GM21381 (cell line): Measurements from ENCODE around the gene NTM.

Source experiments
- ATAC-seq: cut with Tn5 transposase; IDR thresholded peaks from one replicate; pipeline ENCODE4 v1.9.1; 2021; ENCODE audit warnings: mild to moderate bottlenecking, moderate library complexity; ENCODE audit not compliant: unreplicated experiment

The NTM gene

DNA sequence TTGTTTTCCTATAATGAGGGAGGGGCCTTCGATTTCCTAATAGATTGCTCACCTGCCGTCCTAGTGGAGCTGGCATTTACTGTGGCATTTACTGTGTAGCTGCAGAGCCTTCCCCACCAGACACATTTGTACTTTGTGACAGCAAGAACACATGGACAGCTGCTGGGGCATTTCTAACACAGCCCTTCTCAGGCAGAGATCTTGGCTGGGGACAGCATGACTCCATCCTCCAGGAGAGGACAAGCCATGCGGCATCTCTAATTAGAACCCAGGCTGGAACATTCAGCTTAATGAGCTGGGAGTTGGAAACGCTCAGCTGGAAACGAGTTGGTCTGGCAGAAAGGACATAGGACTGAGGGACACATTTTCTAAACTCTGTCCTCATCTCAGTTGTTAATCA lies 887.5 kb downstream of the NTM start:
- ATAC-seq = no peak

DNA sequence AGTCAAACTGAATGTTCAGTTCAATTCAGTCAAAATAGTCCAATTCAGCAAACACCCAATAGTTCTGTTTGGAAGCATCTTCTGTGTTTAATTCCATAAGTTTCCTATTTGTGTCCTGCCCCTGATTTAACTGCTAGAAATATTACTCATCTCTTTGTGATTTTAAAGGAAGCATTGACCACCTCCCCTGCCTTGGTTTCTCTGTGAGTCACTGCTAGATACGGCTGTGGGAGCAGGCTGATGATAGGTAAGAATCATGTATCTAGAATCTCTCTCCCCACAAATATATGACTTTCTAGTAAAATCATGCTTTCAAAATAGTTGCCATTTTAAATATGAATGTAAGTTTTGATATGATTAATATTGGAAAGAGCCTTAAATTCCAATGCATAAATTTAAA lies 888.5 kb downstream of the NTM start:
- no peak for ATAC-seq

DNA sequence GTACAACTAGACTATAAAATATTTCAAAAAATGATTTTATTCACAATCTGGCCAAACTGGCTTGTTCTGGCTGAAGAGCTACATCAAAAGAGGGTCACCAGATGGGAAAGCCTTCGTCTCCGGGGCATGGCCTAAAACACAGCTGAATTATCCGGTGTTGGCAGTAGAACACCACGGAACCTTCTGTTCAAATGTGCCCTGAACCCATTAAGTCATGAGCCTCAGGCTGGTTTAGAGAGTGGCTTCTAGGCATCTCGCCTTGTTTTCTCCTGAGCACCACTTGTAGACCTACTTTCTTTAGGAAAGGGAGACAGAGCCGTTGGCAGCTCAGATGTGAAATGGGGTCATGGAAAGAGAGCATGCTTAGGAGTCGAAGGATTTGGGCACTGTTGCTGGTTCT lies 890.2 kb downstream of the NTM start:
- ATAC-seq = no peak

DNA sequence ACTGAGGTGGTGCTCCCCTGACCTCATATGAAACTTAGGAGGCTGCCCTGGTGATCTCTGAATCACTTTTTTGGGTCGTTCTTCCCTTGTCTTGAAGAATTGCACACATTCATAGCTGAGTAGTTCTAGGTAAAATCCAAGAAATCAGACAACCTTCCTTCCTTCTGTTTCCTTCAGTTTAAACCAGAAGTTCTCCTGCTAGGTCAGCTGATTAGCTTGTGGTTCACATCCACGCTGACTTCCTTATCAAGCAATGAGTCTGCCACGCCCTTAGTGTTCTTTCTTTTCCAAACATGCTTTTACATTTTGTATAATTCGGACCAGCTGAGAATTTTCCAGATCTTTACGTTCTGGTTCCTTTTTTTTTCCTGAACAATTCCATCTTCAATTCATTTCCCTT lies 892.8 kb downstream of the NTM start:
- no peak for ATAC-seq

DNA sequence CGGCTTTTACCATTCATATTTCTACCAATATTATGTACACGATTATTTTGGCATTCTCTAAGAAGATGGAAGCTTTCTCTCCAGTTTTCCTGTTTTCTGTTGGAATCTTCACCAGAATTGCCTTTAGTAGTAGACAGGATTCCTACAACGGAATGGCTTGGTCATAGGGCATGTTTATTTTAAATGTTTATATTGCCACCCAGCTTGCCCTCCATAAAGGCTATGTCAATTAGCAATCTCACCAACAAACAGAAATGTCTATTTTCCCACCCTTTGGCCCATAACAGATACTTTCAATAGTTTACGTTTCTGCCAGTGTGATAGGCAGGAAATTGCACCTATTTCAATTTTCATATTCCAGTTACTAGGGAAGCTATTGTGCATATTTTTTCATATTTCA lies 893.5 kb downstream of the NTM start:
- ATAC-seq = no peak

DNA sequence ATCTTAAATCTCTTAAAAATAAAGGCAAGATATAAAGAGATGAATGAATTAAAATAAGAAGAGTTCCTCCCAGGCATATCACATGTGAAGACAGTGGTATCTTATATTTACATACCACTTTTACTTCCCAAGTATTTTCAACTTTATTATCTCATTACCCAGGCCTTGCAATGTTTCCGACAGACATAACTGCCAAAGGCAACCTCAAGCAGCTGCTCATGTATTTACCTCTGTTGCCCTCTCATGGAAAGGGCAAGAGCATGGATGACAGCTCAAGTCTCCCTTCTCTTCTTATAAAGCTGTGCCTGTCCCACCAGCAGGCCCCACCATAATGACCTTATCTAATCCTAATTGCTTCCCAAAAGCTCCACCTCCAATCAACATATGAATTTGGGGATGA lies 894.2 kb downstream of the NTM start:
- ATAC-seq = no peak

DNA sequence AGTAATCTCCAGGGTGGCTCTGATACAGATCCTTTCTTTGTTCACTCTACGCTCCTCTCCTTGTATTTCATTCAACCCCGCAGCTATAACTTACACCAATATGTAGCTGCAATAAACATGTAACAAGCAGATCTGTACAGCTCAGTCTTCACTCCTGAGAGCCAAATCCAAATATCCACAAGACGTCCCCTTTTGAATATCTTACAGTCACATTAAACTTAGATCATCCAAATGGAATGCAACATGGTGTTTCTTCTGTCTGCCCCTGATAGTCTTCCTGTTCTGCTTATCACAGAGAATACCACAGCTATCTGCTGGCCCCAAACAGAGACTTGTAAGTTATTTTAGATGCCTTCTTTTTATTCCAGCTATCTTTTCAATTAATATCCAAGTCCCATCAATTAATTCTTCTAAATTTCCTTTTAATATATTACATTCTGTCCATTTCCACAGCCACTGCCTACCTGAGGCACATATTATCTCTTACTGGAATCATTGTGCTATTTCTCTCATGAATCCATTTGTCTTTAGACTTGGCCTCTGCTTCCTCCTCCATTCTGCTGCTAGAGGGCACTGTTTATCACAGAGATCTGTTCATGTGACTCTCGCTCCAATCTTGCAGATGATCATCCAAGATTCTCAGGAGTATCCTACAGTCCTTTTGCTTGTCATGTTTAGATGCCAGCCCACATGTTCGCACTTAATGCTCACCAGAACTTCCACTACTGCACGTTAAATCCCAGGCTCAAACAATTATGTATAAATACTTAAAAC lies 908.6 kb downstream of the NTM start:
- ATAC-seq = no peak

DNA sequence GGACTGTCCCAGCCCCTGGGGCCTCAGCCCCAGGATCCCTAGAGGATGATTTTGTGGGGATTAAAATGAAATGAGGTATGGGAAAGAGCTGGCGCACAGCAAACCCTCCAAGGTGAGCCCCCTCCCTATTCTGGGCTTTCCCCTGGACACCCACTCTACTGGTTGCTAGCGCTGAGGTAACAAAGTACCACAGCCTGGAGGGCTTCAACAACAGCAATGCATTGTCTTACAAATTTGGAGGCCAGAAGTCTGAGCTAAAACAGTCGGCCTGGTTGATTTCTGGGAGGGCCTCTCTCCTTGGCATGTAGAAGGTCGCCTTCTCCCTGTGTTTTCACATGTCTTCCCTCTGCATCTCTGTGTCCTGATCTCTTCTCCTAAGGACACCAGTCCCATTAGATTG lies 913.6 kb downstream of the NTM start:
- no peak for ATAC-seq

DNA sequence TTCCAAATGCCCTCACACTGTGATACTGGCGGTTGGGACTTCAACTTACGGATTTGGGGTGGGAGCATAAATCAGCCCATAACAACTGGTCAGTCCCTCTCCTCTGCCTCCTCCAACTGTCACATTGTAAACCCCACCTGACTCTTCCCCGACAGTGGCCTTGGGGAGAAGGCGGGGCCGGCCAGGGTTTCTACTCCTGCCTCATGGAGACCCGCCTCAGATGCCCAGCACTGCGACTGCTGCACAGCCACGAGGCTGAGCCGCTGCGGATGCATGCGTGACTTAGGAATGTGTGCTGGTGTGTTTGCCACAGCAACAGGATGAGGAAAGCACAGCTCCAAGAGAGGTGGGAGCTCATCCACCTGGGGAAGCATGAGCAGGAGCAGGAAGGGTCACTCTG lies 914.2 kb downstream of the NTM start:
- no peak for ATAC-seq

DNA sequence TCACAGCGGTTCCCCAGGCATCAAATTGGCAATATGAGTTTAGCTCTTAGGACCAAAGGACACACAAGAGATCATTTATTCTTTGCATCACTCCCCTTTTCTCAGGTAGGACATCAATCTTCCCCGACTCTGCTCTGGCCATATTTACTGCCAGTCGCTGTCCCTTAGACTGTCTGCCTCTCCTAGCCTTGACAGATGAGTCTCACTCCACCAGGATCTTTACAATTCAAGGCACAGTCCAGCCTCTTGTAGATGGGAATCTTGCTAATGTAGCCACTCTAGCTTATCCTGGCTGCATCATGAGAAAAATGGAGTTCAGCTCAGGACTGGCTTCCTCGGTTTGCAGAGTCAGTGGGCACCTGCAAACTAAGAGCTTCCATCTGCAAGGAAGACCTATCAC lies 915.2 kb downstream of the NTM start:
- no peak for ATAC-seq

DNA sequence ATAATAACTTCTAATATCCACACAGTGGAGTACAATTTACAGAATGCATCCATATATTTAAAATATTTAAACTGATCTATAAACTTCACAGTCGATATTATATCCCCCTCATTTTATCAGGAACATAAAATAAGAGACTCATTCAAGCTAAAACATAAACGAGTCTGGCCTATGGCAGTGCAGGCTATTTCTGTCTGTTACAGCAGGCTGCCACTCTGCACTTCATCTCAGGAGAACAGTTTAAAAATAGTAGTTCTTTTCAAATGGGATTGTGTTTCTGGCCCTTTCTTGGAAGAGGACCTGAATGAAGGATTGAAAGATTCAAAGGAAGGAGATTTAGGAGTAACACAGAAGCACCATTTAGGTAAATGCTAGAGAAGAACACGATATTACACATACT lies 915.7 kb downstream of the NTM start:
- ATAC-seq = no peak

DNA sequence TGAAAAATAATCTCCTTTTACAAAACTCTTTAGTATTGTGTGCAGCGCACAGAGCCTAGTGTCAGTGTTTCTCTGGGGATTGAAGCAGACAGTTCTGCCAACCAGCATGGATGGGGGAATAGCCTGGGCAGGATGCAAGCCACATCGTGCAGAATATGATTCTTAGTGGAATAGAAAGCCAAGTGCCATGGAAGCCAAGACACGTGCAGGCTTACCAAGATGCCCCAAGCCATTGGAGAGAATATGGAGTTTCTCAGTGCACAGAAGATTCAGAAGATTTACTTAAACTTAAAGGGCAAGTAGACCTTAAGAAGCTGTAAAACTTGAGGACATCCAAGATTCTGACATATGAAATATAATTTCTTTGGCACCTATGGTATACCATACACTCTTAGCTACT lies 917.6 kb downstream of the NTM start:
- no peak for ATAC-seq

DNA sequence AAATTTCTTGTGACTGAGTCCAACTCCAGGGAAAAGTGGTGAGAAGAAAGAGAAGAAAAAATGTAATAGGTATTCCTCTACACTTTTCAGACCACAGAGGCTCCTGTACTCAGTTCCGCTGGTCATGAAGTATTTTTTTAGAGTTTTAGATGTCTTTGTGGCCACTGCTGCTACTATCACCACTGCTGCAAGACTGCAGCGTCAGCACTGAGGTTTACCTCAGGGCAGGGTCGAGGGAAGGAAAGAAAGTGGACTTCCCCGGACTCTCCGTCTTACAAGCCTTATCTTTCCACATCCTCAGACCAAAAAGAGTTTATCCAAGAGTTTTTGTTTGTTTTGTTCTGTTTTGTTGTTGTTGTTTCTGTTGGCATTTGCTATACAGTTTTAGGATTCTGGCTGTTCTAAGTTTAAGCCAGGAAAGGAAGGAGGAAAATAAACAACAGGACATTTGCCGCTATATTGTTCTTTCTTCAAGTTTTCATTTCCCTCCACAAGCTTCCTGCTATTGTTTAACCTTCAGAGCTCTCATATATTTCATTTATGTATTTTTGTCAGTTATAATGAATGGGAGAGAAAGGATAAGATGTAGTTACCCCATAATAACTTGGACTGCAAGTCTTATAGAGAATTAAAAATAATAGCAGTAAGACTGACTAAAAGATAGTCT lies 919.3 kb downstream of the NTM start:
- no peak for ATAC-seq

DNA sequence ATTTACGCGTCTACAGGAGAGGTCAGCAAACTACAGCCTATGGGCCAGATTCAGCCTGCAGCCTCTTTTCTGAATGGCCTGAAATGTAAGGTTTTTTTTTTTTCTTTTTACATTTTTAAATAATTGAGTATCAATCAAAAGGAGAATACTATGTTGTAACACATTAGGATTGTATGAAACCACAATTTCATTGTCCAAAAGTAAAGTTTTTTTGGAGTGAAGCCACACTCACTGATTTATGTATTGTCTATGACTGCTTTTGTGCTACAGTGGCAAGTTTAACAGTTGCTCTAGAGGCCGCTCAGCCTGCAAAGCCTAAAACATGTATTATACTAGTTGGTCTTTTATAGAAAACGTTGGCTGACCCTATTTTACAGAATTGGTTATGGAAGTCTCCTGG lies 923.2 kb downstream of the NTM start:
- no peak for ATAC-seq

DNA sequence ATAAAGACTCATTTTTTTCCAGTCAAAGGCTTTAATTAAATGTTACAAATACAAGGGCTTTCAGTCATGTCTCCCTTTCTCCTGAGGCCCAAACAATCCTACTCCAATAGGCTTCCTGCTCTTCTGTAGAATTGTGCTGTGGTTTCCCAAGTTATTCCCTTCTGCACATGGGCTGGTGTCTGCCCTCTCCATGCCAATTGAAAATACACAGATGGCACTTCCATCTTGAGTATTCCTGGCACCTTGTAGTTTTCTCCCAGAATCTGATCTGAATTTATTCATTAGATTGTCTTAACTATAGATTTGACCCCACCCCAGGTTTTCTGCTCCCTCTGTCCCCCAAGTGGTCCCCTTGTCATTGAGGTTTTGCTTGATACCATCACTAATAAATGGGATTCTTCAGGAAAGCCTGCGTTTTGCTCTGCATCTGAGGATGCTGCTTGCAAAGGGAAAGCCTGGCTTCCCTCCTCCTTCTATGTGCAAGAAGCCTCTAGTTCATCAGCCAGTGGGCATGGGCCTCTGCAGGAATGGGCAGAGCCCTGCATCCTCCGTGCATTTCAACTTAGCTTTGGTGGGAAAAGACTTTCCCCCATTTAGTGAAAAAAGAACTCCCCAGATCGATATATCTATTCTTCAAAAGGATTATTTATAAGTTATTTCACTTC lies 926.7 kb downstream of the NTM start:
- no peak for ATAC-seq

DNA sequence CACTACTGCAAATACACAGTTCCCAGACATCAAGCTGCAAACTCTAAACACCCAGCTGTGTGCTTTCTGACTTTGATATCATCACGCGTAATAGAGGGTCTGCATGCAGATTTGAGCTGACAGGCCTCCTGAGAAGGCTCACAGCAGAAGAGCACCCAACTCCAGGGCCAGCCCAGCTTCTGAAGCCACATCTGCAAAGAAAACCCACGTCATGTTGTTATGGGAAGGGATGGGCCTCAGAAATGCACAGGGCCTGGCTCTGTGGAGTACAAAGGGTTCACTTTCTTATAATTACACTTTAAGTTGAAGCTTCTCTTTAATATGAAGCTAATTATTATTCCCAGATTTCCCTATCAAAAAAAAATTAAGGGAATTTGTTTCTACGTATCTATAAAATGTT lies 927.9 kb downstream of the NTM start:
- no peak for ATAC-seq

DNA sequence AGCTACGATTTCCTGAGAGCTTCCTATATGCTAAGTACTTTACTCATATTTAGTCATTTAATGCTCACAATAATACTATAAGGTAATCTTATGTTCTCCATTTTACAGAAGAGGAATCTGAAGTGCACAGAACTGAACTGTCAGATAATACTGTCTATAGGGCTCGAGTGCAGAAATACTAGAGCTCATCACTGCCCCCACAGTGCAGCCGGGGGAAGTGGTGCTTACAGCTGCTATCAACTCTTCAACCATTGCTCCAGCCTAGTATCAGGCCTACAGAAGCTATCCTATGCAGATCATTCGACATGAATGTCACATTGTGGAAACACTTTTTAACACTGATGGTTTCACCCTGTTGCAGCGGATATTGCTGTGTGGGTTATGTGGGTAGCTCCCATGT lies 929.9 kb downstream of the NTM start:
- no peak for ATAC-seq

DNA sequence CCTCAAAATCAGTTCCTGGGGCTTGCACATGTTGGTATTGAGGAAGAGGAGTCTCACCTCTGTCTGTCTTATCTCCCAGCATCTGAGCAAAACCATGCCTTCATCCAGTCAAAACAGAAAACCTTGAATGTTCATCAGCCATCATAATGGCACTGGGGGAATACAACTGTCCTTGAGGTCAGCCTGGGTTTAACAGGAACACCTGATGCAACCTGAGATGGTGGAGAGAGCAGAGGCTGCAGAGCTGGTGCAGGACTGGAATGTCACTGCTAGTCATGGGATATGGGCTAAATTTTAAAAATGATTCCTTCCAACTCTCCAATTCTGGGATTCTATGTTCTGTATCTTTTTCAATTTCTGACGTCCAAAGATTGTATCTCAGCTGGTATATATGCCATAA lies 931.0 kb downstream of the NTM start:
- no peak for ATAC-seq

DNA sequence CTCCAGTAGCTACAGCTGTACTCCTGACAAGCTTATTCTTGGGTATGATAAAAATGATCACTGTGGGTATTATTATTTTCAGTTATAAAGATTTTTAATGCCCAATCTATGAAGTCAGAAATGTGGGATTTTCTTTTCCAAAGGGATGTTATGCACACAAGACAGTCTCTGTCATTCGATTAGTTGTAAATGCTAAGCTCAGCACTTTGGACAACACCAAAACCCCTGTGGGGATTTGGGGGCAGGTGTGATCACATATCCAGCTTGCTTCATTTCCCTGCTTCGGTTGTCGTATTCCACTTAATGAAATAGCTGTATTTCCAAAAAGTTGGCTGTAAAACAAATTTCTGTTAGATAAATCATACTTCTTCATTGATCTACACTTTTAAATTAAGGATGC lies 931.5 kb downstream of the NTM start:
- ATAC-seq = no peak

DNA sequence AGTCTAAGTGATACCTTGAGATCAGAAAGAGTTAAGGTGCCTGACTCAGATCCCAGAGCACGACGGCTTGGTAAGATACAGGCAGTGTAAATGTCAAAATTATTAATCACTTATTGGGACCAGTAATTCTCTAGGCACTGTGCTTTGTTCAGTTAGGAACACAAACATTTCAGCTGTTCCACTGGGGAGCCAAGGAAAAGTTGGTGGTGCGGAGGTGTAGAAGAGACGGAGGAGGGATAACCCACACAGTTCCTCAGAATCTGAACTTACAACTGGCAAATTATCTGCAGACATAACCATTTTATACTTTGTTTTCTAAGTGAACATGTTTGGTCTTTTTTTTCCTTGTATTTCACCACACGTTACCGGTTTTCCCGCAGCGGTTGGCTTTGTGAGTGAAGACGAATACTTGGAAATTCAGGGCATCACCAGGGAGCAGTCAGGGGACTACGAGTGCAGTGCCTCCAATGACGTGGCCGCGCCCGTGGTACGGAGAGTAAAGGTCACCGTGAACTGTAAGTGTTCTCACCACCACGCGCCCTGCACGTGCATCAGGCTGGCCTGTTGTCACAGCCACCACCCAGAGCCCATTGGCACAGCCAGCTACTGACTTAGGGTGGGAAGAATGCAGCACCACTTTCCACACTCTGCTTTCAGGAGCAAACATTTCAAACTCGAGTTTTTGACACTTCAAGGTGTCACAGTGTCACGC lies 937.0 kb downstream of the NTM start:
- no peak for ATAC-seq
